CD4-positive, alpha-beta T cell treated with Interleukin-15 for 1 hour (primary cell): ENCODE data around the gene SIGLEC8.
"Not testable (repeated sequence)": the region's sequence is repeated elsewhere in the genome, so short reads cannot be mapped to it uniquely, and the experiment has no call there.

Experiments used
- DNase-seq: peaks from one replicate; pipeline ENCODE4 v3.0.0-alpha.2; 2020

SIGLEC8 gene

GRCh38 chr19:51458051-51458645 is at the start of gene SIGLEC8:
TSS of gene SIGLEC8 (minus strand) at chr19:51458454. CDS start at chr19:51458387, 67 bp downstream.
- DNase-seq, result no peak

- DNase-seq, result no peak
Measured at GRCh38 chr19:51507640-51508058, 49.4 kb upstream of the SIGLEC8 start.

GRCh38 chr19:51507192-51507591 is 48.9 kb upstream of the SIGLEC8 start:
- DNase-seq, result no peak

GRCh38 chr19:51505904-51506303 is 47.6 kb upstream of the SIGLEC8 start:
- no peak for DNase-seq

- DNase-seq, result no peak
Measured at GRCh38 chr19:51503896-51504295, 45.6 kb upstream of the SIGLEC8 start.

GRCh38 chr19:51503286-51503817 is 45.1 kb upstream of the SIGLEC8 start:
- no peak for DNase-seq

- DNase-seq, result peak; percentile 55
Measured at GRCh38 chr19:51501594-51502263, 43.5 kb upstream of the SIGLEC8 start, which contains the start of gene SIGLEC12. TSS of gene SIGLEC12 (minus strand) at chr19:51501800. CDS start at chr19:51501733, 67 bp downstream.

- DNase-seq, result not testable (repeated sequence)
Measured at GRCh38 chr19:51500931-51501330, 42.7 kb upstream of the SIGLEC8 start.

GRCh38 chr19:51497666-51498065 is 39.4 kb upstream of the SIGLEC8 start:
- no peak for DNase-seq

- no peak for DNase-seq
Measured at GRCh38 chr19:51493776-51494175, 35.5 kb upstream of the SIGLEC8 start.

- DNase-seq, result no peak
Measured at GRCh38 chr19:51491586-51491985, 33.3 kb upstream of the SIGLEC8 start.

GRCh38 chr19:51490676-51491075 is 32.4 kb upstream of the SIGLEC8 start:
- no peak for DNase-seq

GRCh38 chr19:51489113-51489512 is 30.9 kb upstream of the SIGLEC8 start:
- no peak for DNase-seq

- DNase-seq, result no peak
Measured at GRCh38 chr19:51488491-51488890, 30.2 kb upstream of the SIGLEC8 start.

- no peak for DNase-seq
Measured at GRCh38 chr19:51485960-51486660, 27.9 kb upstream of the SIGLEC8 start.

- DNase-seq, result no peak
Measured at GRCh38 chr19:51480590-51480989, 22.3 kb upstream of the SIGLEC8 start.

GRCh38 chr19:51479531-51480331 is 21.5 kb upstream of the SIGLEC8 start:
- DNase-seq, result no peak

GRCh38 chr19:51478381-51479234 is 20.4 kb upstream of the SIGLEC8 start, which contains the start of gene CEACAM18:
TSS of gene CEACAM18 (plus strand) at chr19:51478539.
- DNase-seq, result no peak

GRCh38 chr19:51477344-51477743 is 19.1 kb upstream of the SIGLEC8 start:
- no peak for DNase-seq

- no peak for DNase-seq
Measured at GRCh38 chr19:51476164-51476563, 17.9 kb upstream of the SIGLEC8 start.

GRCh38 chr19:51473009-51473707 is 14.9 kb upstream of the SIGLEC8 start:
- DNase-seq, result peak; percentile 69
